Stimulated activated CD8-positive, alpha-beta memory T cell treated with anti-CD3 and anti-CD28 coated beads, Interleukin-7, amount 100 ng/mL, for 4 hours (primary cell): Measurements from ENCODE around the gene IL23R.

Experiments
- DNase-seq, 2 donors: peaks; one replicate each; pipeline ENCODE4 v3.0.0-alpha.2; 2020; ENCODE audit warnings: low read depth in 2 of 2

Gene IL23R

DNA sequence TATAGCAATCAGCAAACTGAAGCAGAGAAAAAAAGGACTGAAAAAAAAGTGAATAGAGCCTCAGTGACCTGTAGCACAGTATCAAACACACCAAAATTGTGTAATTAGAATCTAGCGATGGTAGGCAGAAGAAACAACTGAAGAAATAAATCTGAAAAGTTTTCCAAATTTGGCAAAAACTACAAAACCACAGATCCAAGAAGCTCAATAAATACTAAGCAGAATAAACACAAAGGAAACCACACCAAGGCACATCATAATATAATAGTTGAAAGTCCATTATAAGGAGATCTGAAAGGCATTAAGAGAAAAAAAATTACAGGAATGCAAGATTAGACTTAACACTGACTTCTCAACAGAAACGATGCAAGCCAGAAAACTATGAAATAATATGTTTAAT lies 134.3 kb downstream of the IL23R start:
- no peak for DNase-seq

DNA sequence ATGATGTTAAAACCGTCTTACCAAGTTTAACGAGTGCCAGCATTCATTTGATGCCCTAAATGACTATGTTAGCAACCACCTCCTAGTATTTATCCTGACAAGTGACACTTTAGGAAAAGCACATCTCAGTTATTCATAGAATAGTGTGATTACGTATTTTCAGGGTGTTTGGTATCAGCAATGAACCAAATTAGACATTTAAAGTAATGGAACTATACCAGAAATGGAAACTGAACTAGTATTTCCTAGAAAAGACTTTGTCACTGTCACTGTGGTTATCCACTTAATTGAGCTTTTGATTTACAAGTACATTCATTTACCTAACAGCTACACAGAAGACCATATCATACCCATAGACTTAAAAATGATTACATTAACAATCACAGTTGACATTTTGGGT lies 137.8 kb downstream of the IL23R start:
- no peak for DNase-seq

DNA sequence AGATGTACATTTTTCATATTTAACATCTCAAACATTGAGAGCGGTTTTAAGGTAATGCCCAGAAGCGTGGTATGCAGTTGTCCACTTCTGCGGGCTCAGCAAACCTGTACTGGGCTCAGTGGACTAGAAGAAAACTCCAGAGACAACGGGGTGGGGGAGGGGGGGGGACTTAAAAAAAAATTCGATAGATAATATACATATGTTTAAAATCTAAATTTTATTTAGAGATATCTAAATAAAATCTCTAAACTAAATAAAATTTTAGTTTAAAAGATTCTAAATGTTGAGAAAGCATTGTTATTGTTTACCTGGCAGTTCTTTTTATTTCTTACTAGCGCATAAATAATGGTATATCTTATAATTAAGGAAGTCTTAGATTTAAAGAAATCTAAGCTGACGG lies 140.3 kb downstream of the IL23R start:
- no peak for DNase-seq

DNA sequence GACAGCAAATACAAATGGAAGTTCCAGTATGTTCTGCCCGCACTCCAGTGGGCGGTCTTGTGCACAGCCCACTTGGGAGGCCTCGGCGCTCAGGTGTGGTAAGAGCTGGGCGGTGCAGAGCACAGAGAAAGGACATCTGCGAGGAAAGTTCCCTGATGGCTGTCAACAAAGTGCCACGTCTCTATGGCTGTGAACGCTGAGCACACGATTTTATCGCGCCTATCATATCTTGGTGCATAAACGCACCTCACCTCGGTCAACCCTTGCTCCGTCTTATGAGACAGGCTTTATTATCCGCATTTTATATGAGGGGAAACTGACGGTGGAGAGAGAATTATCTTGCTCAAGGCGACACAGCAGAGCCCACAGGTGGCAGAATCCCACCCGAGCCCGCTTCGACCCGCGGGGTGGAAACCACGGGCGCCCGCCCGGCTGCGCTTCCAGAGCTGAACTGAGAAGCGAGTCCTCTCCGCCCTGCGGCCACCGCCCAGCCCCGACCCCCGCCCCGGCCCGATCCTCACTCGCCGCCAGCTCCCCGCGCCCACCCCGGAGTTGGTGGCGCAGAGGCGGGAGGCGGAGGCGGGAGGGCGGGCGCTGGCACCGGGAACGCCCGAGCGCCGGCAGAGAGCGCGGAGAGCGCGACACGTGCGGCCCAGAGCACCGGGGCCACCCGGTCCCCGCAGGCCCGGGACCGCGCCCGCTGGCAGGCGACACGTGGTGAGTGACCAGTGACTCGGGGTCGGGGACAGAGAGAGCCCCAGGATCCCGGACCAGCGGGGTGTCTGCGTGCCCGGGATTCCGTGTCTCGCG lies 141.2 kb downstream of the IL23R start, which contains the start of gene IL12RB2:
TSS of gene IL12RB2 (plus strand) at position 623 of the 810 bp plus-strand sequence. CDS start 12,496 bp downstream, outside the sequence.
- DNase-seq = peak in 1 of 2 donors; percentile 26

DNA sequence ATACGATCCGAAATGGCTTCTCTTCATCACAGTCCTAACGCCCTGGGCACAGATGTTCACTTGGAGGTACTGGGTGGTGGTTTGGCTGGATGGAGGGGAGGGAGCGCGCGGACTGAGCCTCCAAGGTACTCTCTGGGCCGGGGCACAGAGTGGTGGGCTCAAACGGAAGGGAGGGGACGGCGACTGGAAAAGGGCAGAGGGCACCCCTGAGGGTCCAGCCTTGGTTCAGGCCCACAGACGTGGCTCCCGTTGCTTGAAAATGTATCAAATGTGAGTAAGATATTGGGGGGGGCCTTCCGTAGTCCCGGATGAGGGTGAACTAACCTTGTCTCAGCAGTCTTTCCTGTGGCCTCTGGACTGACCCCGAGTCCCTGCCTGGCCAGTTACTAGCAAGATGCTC lies 141.9 kb downstream of the IL23R start:
- no peak for DNase-seq
